HG02588 (cell line): Measurements from ENCODE around the gene NPAS3.

Experiments
- ATAC-seq: cut with Tn5 transposase; IDR thresholded peaks from one replicate; pipeline ENCODE4 v1.9.1; 2021; ENCODE audit warnings: mild to moderate bottlenecking, moderate library complexity; ENCODE audit not compliant: unreplicated experiment

Gene NPAS3

DNA sequence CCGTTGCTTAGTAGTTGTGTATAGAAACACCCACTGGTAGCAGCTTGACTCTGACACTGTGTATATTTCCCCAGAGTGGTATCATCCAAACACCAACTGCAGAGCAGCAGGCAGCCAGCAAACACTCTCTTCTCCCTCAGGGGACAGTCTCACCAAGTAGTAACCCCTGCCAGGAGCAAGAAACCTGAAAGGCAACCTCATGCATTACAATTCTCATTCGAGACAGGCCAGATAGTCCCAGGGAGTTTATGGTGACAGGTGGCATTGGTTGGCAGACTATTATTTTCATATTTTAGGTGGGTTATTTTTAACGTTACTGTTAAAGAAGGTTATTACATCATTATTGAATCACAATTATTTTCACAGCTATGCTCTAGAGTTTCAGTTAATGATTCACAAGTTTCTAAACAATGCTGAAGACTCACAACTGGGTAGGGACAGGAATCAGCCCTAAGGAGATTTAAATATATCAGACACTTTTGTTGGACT lies 789.4 kb downstream of the NPAS3 start:
- no peak for ATAC-seq

DNA sequence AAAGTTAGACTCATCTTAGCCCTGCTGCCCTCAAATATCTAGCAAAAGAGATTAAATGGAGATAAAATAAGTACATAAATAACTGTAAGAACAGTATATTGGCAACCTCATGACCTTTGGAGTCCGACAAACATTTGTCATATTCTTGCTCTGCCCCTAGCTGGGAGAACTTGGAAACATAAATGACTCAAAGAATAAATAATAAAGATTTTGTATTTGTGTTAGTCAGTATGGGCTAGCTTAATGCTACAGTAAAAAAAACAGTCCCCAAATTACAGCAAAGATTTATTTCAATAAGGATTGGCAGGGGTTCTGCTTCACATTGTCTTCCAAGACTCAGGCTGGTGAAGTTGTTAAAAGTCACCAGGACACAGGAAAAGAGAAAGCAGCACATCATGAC lies 791.5 kb downstream of the NPAS3 start:
- ATAC-seq = no peak

DNA sequence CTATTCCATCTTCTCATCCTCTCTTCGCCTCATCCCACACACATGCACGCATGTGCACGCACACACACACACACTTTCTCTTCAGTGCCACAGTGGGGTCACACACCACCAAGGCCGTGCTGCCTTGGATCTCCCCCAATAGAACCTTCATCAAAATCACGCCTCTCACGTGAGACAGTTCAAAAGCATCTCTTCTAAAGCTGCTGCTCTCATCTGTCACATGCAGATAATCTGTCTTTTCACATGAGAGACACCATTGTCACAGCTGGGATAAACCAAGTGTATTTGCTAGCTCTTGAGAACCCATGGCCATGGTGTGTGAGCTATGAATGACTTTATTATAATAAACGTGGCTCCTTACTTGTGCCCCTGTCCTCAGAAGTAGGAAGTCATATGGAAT lies 793.5 kb downstream of the NPAS3 start:
- no peak for ATAC-seq

DNA sequence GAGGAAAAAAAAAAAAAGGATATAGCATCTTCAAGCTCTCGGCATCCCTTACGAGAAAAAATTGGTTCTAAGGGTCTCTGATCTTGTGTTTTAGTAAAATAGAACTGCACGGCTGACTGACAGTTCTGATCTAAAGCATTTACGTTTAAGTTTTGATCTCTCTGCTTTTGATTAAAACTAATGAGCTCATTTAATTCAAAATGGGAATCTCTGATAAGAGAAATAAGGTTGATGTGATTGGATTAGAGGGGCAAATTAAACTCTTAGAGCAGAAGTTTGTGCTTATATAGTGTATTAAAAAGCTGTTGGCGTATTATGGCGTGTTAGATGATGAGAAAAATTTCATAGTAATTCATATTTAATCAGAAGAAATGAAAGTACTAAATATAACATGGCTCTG lies 794.6 kb downstream of the NPAS3 start:
- ATAC-seq = no peak

DNA sequence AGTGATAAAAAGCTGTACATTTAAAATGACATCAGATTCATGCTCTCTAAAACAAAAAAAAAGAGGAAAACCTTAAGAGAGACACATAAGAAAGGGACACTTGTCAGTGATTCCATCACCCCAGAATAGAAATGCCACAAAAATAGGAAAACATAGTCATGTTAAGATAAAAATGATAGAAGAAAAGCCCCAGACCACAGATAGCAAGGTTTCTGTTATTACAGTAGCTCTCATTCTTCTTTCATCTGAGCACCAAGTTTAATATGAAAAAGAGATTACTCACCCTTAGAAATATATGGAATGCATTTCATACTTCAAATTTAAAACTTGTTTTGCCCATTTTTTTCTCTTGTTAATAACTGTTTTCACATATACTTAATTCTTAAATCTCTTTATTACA lies 795.0 kb downstream of the NPAS3 start:
- no peak for ATAC-seq

DNA sequence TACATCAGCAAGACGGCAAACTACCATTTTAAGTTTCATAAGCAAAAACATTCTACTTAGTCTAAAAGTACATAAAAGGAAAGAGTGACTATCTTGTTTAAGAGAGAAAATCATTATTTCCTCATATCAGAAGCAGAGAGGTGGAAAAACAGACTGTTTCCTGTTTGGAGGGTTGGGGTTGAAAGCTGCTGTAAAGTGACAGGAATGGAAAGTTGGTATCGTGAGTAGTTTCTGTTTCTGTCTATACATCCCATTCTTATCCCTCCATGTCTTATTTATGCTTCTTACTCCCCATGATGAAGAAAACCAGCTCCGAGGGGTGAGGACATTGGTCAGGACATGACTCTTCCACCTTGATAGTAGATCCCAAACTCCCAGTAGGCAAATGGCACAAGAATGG lies 795.7 kb downstream of the NPAS3 start:
- no peak for ATAC-seq

DNA sequence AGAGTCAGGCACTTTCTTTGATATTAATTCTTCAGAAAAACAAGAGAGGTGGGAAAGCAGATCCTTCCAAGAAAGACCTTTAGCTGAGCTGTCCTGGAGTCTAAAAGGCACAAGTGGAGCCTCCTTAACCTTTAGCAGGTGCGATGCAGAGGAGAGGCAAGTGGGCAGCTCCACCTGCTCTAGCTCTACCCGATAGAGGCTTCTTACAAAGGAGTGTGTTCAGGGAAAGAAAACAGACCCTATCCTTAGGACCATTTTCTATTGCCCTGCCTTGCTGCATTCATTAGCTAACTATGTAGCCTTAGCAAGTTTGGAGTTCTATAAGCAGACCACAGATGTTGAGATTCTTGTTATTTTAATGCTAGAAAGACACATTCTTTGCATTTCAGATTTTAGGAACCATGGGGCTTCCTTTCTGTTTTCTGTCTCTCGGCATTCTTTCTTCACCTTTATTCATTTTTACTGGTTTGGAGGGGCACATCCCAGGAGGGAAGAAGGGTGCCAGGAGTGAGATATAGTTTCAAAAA lies 797.7 kb downstream of the NPAS3 start:
- no peak for ATAC-seq

DNA sequence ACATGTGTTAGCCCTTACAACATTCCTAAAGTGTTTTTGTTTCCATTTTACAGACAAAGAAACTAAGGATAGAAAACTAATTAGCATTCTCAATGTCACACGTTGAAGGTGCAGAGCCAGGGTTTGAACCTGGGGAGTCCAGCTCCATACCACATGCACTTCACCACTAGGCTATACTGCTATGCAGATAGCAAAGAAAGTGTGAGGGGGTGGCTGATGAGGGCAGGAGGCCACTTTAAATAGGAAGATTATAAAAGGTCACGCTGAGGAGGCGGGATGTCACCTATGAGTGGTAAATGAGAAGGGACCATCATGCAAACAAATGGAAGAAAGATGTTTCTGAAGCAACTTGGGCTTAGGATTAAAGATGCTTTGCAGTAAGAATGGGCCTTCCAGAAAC lies 798.3 kb downstream of the NPAS3 start:
- no peak for ATAC-seq

DNA sequence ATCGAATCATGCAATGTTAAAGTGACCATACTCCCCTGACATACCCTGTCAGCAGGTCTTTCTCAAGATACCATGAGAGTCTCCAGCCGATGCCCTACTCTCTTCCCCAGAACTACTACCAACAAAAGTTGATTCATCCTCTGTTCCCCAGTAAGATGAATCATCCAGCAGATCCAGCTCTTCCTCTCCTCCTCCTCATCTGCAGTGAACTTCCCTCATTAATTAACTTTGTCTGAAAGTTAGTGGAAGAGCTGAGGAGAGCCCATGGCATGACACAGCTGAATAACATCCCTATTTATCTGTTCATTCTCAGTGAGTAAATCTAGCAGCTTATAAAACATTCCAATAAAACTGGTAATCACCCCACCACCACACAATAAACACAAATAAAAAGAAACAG lies 798.8 kb downstream of the NPAS3 start:
- no peak for ATAC-seq

DNA sequence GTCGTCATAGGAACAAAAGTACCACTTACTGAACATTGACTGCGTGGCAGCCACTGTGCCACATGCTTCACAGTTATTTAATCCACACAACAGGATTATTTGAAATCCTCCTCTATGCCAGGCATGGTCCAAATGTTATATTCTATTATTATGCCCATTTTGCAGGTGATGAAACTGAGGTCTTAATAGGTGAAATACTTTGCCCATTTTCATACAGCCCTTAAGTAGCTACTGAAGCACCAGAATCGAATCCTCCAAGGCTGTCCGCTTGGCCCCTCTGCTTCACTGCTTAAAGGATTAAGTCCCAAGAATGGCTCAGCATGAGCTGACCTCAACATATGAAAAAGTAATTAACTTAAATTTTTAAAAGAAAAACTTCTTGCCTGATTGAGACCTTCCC lies 799.4 kb downstream of the NPAS3 start:
- ATAC-seq = no peak

DNA sequence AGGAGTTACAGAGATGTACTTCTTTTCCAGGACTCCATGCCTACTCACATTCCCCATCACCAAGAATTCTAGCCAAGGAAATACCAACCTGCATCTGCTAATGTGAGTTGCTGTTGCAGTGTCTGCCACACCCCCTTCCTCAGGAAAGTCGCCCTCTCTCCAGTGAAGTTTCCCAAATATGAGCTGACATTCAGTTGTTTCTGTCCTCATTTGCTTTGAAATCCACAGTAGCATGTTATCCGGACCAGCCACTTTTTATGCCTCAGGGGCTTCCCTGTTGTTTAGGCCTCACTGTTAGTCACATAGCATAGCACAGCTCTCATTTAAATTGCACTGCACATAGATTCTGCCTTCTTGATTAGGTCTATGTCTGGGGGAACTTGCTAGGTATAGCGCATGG lies 799.8 kb downstream of the NPAS3 start:
- no peak for ATAC-seq

DNA sequence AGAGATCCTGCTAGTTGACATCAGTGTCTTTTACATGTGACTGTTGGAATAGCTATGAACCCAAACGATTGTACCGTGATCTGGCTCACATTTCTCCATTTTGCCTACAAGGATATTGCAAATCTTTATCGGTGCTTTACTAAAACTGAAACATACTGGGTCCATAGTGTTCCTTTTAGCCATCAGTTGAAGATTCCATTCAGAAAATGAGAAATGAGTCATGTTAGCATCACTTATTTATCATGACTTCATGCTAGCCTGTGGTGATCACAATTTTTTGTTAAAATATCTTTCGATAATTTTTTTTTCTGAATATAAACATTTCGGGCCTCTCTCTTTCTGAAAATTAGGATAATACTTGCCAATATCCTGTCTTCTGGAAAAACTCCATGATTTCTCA lies 801.9 kb downstream of the NPAS3 start:
- ATAC-seq = no peak

DNA sequence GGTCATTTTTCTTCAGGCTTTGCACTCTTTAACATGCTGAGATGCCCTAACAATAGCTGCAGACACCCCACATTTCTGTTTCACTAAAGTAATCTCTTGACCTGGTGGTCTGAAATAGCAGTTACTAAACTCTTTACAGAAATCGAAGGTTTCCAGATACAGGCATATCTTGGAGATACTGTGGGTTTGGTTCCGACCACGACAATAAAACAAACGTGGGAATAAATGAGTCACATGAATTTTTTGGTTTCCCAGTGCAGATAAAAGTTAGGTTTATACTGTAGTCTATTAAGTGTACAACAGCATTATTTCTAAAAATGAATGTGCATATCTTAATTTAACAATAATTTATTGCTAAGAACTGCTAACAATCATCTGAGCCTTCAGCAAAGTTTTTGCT lies 803.5 kb downstream of the NPAS3 start:
- no peak for ATAC-seq

DNA sequence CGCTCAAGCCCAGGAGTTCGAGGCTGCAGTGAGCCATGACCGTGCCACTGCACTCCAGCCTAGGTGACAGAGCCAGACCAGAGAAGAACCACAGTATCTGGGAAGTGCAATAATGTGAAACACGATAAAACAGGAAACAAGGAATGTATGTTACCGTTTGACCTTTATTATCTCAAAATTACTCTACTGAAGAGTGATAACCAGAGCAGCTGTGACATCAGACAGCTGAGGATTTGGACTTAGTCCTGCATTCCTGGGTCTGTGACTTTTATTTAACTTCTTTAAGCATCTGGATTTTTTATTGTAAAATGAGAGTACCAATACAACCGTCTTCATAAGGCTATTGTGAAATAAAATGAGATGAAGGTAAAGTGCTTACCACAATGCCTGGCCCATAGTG lies 806.5 kb downstream of the NPAS3 start:
- ATAC-seq = no peak

DNA sequence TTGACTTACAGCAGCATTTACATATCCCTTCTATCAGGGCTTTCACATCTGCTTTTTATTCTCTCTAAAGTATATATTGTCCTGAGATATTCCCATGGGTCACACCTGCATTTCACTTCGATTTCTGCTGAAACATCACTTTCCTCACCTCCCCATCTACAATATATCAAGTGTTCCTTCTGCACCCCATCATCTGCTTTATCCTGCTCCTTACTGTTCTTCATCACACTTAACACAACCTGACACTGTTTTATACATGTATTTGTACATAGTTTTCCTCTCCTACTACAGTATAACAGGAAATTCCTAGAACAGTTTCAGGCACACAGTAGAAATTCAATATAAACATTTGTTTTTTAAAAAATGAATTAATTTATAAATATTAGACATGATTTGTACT lies 809.1 kb downstream of the NPAS3 start:
- no peak for ATAC-seq

DNA sequence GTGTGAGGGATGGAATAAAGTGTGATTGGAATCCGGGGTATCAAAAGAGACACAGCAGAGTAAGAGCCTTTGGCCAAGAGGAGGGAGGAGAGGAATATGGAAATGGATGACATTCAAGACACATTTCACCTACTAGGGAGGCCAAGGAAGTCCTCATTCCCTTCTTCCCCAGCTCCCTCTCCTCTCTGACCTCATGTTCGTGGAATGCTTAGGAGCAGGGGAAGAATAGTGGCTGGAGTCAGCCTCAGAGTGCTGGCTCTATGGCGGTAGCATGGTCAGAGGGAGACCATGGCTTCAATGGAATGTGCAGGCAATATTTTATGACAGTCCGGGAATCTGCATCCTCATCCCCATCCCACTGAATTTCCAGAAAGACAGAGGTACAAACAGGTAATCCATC lies 815.6 kb downstream of the NPAS3 start:
- ATAC-seq = no peak

DNA sequence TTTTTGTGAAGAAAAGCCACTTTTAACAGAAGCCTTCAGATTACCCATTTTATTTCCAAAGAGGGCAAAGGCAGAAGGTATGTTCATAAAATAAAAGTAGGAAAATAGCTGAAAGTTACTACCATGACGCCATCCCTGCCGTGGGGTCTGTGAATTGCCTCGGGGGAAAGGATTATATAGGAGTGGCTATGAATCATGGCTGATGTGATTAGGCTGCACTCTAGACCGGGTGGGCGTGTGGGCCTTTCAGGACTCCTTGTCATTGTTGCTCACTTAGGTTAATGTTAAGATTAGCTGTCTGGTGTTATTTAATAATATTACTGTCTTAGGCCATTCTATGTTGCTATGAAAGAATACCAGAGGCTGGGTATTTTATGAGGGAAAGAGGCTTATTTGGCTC lies 816.7 kb downstream of the NPAS3 start:
- ATAC-seq = no peak

DNA sequence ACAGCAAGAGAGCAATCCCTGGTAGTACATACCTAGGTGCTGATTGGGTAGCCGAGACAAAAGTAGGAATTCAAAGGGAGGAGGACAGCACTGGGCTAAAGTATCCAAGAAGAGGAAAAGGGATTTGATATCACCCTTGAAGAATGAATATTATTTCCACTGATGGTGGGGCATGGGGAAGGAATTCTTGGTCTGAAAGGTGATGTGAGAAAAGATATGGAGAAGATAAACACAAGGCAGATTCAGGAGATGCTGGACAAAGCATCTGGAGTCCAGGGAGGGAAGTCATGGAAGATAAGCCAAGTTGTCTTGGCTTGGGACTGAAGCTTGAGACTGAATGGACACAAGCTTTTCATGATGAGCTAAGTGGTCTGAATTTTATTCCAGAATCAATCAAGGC lies 818.2 kb downstream of the NPAS3 start:
- no peak for ATAC-seq

DNA sequence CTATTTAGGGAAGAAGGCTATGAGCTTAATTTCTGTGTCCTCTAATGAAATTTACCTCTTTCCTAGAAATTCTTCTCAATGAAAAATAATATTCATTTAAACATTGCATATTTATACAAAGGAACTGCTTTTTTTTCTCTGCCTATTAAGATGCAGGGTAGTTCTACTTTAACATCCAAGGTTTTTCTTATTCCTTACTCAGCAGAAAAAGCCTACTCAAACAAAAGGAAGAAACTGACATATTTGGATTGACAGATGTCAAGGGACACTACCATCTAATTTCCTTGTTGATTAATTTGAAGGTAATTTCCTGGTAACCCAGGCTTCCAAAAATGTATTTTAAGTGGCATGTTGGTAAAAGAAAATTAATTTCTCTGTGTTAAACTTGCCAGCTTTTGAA lies 819.9 kb downstream of the NPAS3 start:
- ATAC-seq = no peak

DNA sequence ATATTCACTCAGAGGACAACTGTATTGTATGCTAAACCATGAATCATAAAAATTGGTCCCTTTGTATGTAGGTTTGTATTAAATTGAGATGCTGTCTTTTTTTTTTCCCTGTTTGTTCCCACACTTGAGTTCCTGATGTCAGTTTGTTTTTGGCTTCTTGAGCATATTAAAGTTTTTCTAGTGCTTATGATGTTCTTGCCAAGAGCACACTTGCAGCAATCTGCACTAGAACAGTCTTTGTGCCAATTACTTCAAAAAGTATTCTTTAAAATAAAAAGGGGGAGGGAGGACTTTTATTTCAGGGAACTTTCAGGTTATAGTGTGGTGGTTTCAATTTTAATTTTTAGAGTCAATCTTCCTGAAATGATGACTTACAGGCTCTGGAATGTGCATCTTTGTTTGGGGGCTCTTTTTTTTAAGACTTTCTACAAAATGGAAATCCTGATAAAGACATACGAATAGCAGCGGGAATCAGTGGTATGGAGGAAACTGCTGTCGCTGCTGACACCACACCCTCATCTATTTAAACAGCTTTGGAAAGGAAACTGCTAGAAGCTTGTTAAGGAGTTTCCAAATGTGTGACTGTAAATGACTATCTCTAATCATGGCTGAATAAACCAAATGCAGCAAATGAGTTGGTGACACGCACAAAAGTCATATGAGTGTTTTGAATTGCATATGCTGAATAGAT lies 823.6 kb downstream of the NPAS3 start:
- ATAC-seq = no peak

DNA sequence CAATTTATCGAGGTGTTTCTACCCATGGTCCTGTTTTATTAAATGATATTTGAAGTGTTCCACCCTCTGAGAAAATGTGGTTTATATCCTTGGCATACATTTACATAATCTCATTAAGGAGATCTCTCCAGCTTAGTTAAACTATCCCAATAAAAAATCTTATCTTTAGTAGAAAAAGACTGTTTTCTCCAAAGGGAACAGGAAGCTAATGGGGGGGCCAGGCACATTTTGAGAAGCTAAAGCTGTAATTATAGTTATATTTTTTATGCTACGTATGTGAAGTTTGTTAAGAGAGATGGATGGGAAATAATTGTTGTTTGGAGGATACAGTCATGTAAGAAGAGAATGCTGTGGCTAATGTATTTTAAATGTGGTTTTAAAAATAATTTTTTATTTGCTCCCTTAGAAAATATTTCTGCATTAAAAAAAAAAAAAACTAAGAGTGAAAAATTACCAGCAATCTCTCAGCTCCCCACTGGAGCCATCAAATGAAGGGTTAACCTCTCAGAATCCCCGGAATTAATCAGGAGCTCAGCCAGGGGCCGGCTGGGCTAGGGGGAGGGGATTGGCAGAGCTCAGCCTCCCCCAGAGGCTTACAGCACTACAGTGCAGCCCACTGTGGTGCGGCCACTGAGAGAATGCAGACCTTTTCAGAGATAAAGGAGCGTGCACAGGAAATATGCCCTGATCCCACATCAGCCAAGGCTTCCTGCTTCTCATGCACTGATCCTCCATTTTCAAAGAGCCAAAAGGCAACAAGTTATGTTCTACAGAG lies 826.4 kb downstream of the NPAS3 start:
- no peak for ATAC-seq
